ENCODE measurements around the gene NPR2.

Gene NPR2

DNA sequence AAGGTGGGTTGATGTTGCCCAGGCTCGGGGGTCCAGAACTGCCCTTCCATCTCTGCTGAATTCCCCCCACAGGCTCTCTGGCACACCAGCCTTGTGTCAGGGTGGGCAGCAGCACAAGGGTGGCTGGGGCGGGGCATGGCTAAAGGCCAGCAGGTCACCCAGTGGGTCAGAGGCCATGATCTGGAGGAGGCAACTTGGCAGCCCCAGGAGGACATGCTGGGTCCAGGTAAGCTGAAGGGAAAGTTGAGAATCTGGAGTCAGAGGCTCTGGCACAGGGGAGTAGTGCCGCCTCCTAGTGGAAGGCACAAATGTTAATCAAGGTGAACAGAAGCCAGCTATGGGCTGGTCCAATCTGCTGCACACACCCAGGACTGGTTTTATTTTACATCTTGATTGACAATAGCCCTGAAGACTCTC is 43.8 kb downstream of the NPR2 start:
- H3K27ac ChIP-seq (ENCODE audit: low read length, poor library complexity, severe bottlenecking), result no peak overlapping the region
- no peak overlapping the region for H3K14ac ChIP-seq (ENCODE audit: low read length in 2 of 2)
- H4K8ac ChIP-seq (ENCODE audit: low read length), result no peak overlapping the region
- no peak overlapping the region for H3K4ac ChIP-seq (ENCODE audit: low read depth in 1 of 2, low read length in 2 of 2)
- no peak for DNase-seq
- H2BK12ac ChIP-seq (ENCODE audit: low read length in 2 of 2), result no peak overlapping the region
- H4K91ac ChIP-seq (ENCODE audit: low read length), result no peak overlapping the region
- no peak overlapping the region for H3K23ac ChIP-seq (ENCODE audit: low read length in 2 of 2)
- H3K79me1 ChIP-seq (replicated peaks; ENCODE audit: low read length, poor library complexity, severe bottlenecking), result peaks cover 6% of the 10 kb centered on the region
- no peak overlapping the region for H3K18ac ChIP-seq (ENCODE audit: low read depth in 1 of 2, low read length in 2 of 2)
- H2BK15ac ChIP-seq (ENCODE audit: low read depth, poor library complexity, severe bottlenecking), result no peak overlapping the region
- no peaks in the 10 kb centered on the region for H3K9me3 ChIP-seq (ENCODE audit: control insufficient read depth, low read length)
- no peak overlapping the region for H3K9ac ChIP-seq (ENCODE audit: low read length)
- H3K4me3 ChIP-seq (ENCODE audit: insufficient read depth in 1 of 2, low read depth in 1 of 2, low read length in 2 of 2), result no peak overlapping the region
- H3K4me2 ChIP-seq (ENCODE audit: low read length, poor library complexity, severe bottlenecking), result no peak overlapping the region
- H3K36me3 ChIP-seq (ENCODE audit: control insufficient read depth in 1 of 2, insufficient read depth in 2 of 2, low read depth in 1 of 2, low read length in 2 of 2), result peaks cover 3 to 10% of the 10 kb centered on the region in 2 experiments
- H2BK5ac ChIP-seq (ENCODE audit: low read depth, low read length, poor library complexity, severe bottlenecking), result no peak overlapping the region
- H2BK120ac ChIP-seq (ENCODE audit: low read depth, low read length), result no peak overlapping the region
- 71% methylated on average over 3 of the region's 3 CpGs for WGBS
- no peaks in the 10 kb centered on the region for H3K27me3 ChIP-seq (ENCODE audit: control insufficient read depth in 1 of 2, insufficient read depth in 1 of 2, low read length in 2 of 2)
- H2AK5ac ChIP-seq (ENCODE audit: low read length, severe bottlenecking), result no peak overlapping the region
- no peak overlapping the region for H2AFZ ChIP-seq (ENCODE audit: low read depth, low read length)
- H3K4me1 ChIP-seq (ENCODE audit: control insufficient read depth, insufficient read depth, low read depth, low read length), result peaks cover 11% of the 10 kb centered on the region

DNA sequence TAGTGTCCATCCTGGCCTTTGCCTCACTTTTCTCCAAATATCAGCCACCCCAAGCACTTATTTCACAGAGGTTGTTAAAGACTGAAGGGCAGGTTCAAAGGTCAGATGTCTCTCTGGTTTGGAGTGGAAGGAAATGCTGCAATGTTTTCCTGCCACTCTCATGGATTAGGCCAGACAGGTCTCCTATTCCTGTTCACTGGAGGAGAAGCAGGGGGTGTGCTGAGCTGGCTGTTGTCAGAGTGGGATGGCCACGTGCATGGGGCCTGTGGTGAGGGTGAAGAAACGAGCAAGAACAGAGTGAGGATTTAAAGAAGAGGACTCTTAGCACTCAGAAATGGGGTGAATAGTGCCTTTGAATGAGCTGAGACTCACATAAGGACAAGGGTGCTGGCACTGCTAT is 44.4 kb downstream of the NPR2 start:
- H3K23ac ChIP-seq (ENCODE audit: low read length in 2 of 2), result no peak overlapping the region

DNA sequence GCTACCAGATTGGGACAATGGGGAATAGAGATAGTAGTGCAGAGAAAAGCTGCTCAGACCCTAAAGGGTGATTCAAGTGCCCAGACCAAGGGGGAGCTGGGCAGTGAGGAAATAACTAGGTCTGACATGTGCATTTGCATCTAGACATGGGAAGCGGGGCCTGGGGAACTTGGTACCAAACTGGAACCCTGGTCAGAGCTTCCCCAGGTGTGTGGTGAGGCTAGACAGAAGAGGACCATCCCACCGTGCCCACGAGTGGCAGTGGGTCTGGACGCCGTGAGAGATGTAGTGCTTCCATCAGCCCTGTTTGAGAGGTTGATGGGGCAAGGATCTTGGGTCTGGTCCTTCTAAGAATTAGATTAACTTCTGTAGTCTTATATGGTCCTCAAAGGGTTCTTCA is 45.2 kb downstream of the NPR2 start:
- Histone ChIP-seq H3K4ac (ENCODE audit: low read depth in 1 of 2, low read length in 2 of 2) (no peak overlapping the region), H3K23ac (ENCODE audit: low read length in 2 of 2) (no peak overlapping the region), H3K27me3 (ENCODE audit: control insufficient read depth in 1 of 2, insufficient read depth in 1 of 2, low read length in 2 of 2) (no peaks in the 10 kb centered on the region), H3K36me3 (ENCODE audit: control insufficient read depth in 1 of 2, insufficient read depth in 2 of 2, low read depth in 1 of 2, low read length in 2 of 2) (peaks cover 9 to 10% of the 10 kb centered on the region in 2 experiments), H2BK120ac (ENCODE audit: low read depth, low read length) (no peak overlapping the region), H3K9me3 (ENCODE audit: control insufficient read depth, low read length) (no peaks in the 10 kb centered on the region), H2AK5ac (ENCODE audit: low read length, severe bottlenecking) (no peak overlapping the region), H2BK5ac (ENCODE audit: low read depth, low read length, poor library complexity, severe bottlenecking) (no peak overlapping the region), H3K18ac (ENCODE audit: low read depth in 1 of 2, low read length in 2 of 2) (no peak overlapping the region), H3K4me1 (ENCODE audit: control insufficient read depth, insufficient read depth, low read depth, low read length) (peaks cover 11% of the 10 kb centered on the region), H4K8ac (ENCODE audit: low read length) (no peak overlapping the region), H3K79me1 (replicated peaks; ENCODE audit: low read length, poor library complexity, severe bottlenecking) (peaks cover 4% of the 10 kb centered on the region), H2BK15ac (ENCODE audit: low read depth, poor library complexity, severe bottlenecking) (no peak overlapping the region), H3K27ac (ENCODE audit: low read length, poor library complexity, severe bottlenecking) (no peak overlapping the region), H3K14ac (ENCODE audit: low read length in 2 of 2) (no peak overlapping the region), H4K91ac (ENCODE audit: low read length) (peak overlapping the region; percentile 18), H2AFZ (ENCODE audit: low read depth, low read length) (no peak overlapping the region), H3K4me3 (ENCODE audit: insufficient read depth in 1 of 2, low read depth in 1 of 2, low read length in 2 of 2) (no peak overlapping the region), H3K4me2 (ENCODE audit: low read length, poor library complexity, severe bottlenecking) (no peak overlapping the region), H3K9ac (ENCODE audit: low read length) (no peak overlapping the region), H2BK12ac (ENCODE audit: low read length in 2 of 2) (no peak overlapping the region)
- DNase-seq, result no peak
- WGBS, result 87% methylated on average over 5 of the region's 5 CpGs

More for the DNA sequence above, 44.4 kb downstream of the NPR2 start:
- Histone ChIP-seq H3K14ac (ENCODE audit: low read length in 2 of 2) (no peak overlapping the region), H3K4me2 (ENCODE audit: low read length, poor library complexity, severe bottlenecking) (no peak overlapping the region), H2AFZ (ENCODE audit: low read depth, low read length) (no peak overlapping the region), H3K9me3 (ENCODE audit: control insufficient read depth, low read length) (no peaks in the 10 kb centered on the region), H3K18ac (ENCODE audit: low read depth in 1 of 2, low read length in 2 of 2) (no peak overlapping the region), H3K4me1 (ENCODE audit: control insufficient read depth, insufficient read depth, low read depth, low read length) (peaks cover 11% of the 10 kb centered on the region), H3K9ac (ENCODE audit: low read length) (no peak overlapping the region), H4K91ac (ENCODE audit: low read length) (no peak overlapping the region), H3K4me3 (ENCODE audit: insufficient read depth in 1 of 2, low read depth in 1 of 2, low read length in 2 of 2) (no peak overlapping the region), H2BK5ac (ENCODE audit: low read depth, low read length, poor library complexity, severe bottlenecking) (no peak overlapping the region), H3K36me3 (ENCODE audit: control insufficient read depth in 1 of 2, insufficient read depth in 2 of 2, low read depth in 1 of 2, low read length in 2 of 2) (peaks cover 3 to 10% of the 10 kb centered on the region in 2 experiments), H2BK12ac (ENCODE audit: low read length in 2 of 2) (no peak overlapping the region), H3K27me3 (ENCODE audit: control insufficient read depth in 1 of 2, insufficient read depth in 1 of 2, low read length in 2 of 2) (no peaks in the 10 kb centered on the region), H2BK15ac (ENCODE audit: low read depth, poor library complexity, severe bottlenecking) (no peak overlapping the region), H3K27ac (ENCODE audit: low read length, poor library complexity, severe bottlenecking) (no peak overlapping the region), H3K4ac (ENCODE audit: low read depth in 1 of 2, low read length in 2 of 2) (no peak overlapping the region), H3K79me1 (replicated peaks; ENCODE audit: low read length, poor library complexity, severe bottlenecking) (peaks cover 3% of the 10 kb centered on the region), H2BK120ac (ENCODE audit: low read depth, low read length) (no peak overlapping the region), H4K8ac (ENCODE audit: low read length) (no peak overlapping the region), H2AK5ac (ENCODE audit: low read length, severe bottlenecking) (no peak overlapping the region)
- WGBS, result 59% methylated on average over 2 of the region's 2 CpGs
- DNase-seq, result no peak

DNA sequence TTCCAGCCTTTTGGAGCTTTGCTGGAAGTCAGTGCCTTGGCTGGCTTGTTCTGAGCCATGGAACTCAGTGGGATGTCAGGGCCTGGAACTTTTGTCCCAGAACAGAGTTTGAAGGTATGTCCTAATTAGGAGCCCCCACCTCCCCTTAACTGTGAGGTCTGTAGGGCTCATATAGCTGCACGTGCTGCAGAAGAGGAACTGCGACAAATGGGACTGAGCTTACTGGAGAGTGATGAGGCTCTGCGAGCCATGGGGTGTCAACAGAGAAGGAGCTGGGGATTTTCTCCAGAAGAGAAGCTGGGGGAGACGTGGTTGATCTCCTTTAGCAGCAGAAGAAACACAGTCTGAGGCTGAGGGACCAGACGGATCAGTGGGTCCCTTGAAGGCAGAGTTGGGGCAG is 48.5 kb downstream of the NPR2 start:
- Histone ChIP-seq H3K4ac (ENCODE audit: low read depth in 1 of 2, low read length in 2 of 2) (no peak overlapping the region), H2BK5ac (ENCODE audit: low read depth, low read length, poor library complexity, severe bottlenecking) (no peak overlapping the region)
- 85% methylated on average over 5 of the region's 5 CpGs for WGBS

More for the DNA sequence above, 48.5 kb downstream of the NPR2 start:
- Histone ChIP-seq H3K14ac (ENCODE audit: low read length in 2 of 2) (no peak overlapping the region), H2BK12ac (ENCODE audit: low read length in 2 of 2) (no peak overlapping the region), H3K4me3 (ENCODE audit: insufficient read depth in 1 of 2, low read depth in 1 of 2, low read length in 2 of 2) (no peak overlapping the region), H3K23ac (ENCODE audit: low read length in 2 of 2) (no peak overlapping the region), H2BK120ac (ENCODE audit: low read depth, low read length) (no peak overlapping the region), H2BK15ac (ENCODE audit: low read depth, poor library complexity, severe bottlenecking) (no peak overlapping the region), H3K9ac (ENCODE audit: low read length) (no peak overlapping the region), H4K91ac (ENCODE audit: low read length) (no peak overlapping the region), H4K8ac (ENCODE audit: low read length) (no peak overlapping the region), H3K27me3 (ENCODE audit: control insufficient read depth in 1 of 2, insufficient read depth in 1 of 2, low read length in 2 of 2) (no peaks in the 10 kb centered on the region), H3K36me3 (ENCODE audit: control insufficient read depth in 1 of 2, insufficient read depth in 2 of 2, low read depth in 1 of 2, low read length in 2 of 2) (peaks cover 11 to 15% of the 10 kb centered on the region in 2 experiments), H3K79me1 (replicated peaks; ENCODE audit: low read length, poor library complexity, severe bottlenecking) (peaks cover 2% of the 10 kb centered on the region), H2AK5ac (ENCODE audit: low read length, severe bottlenecking) (no peak overlapping the region), H3K27ac (ENCODE audit: low read length, poor library complexity, severe bottlenecking) (no peak overlapping the region), H3K9me3 (ENCODE audit: control insufficient read depth, low read length) (no peaks in the 10 kb centered on the region), H3K4me2 (ENCODE audit: low read length, poor library complexity, severe bottlenecking) (no peak overlapping the region), H3K18ac (ENCODE audit: low read depth in 1 of 2, low read length in 2 of 2) (no peak overlapping the region), H2AFZ (ENCODE audit: low read depth, low read length) (no peak overlapping the region), H3K4me1 (ENCODE audit: control insufficient read depth, insufficient read depth, low read depth, low read length) (no peaks in the 10 kb centered on the region)
- no peak for DNase-seq
